ENCODE data around the gene RAB17. TPM values are rescaled to one million over a fixed set of nuclear protein-coding genes. Genes with fewer than 3 reads are reported as not detected.

Gene RAB17
- total RNA-seq, 1 experiment from 2014 or later, result 41.8 TPM

DNA sequence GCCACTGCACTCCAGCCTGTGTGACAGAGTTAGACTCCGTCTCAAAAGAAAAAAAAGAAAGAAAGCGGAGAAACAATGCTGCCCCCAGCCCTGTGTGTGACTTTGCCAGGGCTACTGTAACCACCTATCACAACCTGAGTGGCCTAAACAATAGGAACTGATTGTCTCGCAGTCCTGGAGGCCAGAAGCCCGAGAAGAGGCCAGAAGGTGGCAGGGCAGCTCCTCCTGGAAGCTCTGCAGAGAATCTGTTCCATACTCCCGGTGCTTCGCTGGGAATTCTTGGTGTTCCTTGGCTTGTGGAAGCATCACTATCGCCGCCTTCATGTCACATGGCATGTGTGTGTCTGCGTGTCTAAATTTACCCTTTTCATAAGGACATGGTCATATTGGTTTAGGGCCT lies 14.4 kb upstream of the RAB17 start:
- ATAC-seq, result peak; percentile 81

DNA sequence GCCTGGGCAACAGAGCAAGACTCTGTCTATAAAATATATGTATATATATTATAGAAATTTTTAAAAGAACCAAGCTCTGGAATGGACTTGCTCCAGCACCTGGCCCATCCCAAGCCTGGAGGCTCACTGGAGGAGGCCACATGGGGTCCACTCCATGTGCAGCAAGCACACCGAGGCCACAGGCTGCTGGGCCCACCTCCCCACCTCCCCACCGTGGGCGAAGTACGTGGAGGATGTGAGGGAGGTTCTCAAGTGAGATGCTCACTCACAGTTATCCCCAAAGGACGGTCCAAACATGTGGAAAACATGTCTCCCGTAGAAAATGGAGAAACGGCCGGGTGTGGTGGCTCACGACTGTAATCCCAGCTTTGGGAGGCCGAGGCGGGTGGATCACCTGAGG lies 13.9 kb upstream of the RAB17 start:
- POLR2A ChIA-PET, result no interaction called here
- RAD21 ChIA-PET (ENCODE audit: low non-redundant PET in 1 of 2, low total read pairs in 2 of 2, uncharacterized antibody in 2 of 2, unreplicated experiment in 2 of 2), result no interaction called here
- Histone ChIP-seq H3K4me3 (replicated peaks in 1 of 2; ENCODE audit: low read depth in 1 of 2, low read length in 2 of 2) (no peak overlapping the region), H3K9ac (ENCODE audit: low read length) (no peak overlapping the region), H4K20me1 (ENCODE audit: insufficient read depth) (no peaks in the 10 kb centered on the region), H3K27ac (ENCODE audit: low read depth, low read length) (no peak overlapping the region), H3K36me3 (ENCODE audit: control insufficient read depth in 1 of 2, insufficient read depth in 2 of 2, low read length in 2 of 2) (no peaks in the 10 kb centered on the region), H3K9me2 (ENCODE audit: insufficient read depth) (no peaks in the 10 kb centered on the region), H3K9me3 (ENCODE audit: control insufficient read depth in 1 of 2, insufficient read depth in 1 of 2, low read depth in 1 of 2, low read length in 2 of 2) (no peaks in the 10 kb centered on the region), H3K4me2 (ENCODE audit: low read length) (no peak overlapping the region), H2AFZ (ENCODE audit: low read depth, low read length, poor library complexity, severe bottlenecking) (no peak overlapping the region), H3K79me2 (ENCODE audit: insufficient read depth, low read length) (no peaks in the 10 kb centered on the region), H3K4me1 (ENCODE audit: control insufficient read depth in 1 of 2, insufficient read depth in 2 of 2, low read length in 2 of 2) (no peaks in the 10 kb centered on the region), H3K27me3 (ENCODE audit: insufficient read depth, low read length) (no peaks in the 10 kb centered on the region)
- BruUV-seq (replicated peaks), result no TSS peak
- no peak for DNase-seq (ENCODE audit: low read depth, low spot score)
- CTCF ChIA-PET, result interaction anchor here (0.8 kb wide), 2 partner anchors 32 to 170 kb away, joined by 5 read pairs; no protein-coding TSS in a partner anchor
- ATAC-seq, result no peak
- intact Hi-C loops (cut with micrococcal nuclease), result no loop called here
- TF ChIP-seq, protein P1, sequence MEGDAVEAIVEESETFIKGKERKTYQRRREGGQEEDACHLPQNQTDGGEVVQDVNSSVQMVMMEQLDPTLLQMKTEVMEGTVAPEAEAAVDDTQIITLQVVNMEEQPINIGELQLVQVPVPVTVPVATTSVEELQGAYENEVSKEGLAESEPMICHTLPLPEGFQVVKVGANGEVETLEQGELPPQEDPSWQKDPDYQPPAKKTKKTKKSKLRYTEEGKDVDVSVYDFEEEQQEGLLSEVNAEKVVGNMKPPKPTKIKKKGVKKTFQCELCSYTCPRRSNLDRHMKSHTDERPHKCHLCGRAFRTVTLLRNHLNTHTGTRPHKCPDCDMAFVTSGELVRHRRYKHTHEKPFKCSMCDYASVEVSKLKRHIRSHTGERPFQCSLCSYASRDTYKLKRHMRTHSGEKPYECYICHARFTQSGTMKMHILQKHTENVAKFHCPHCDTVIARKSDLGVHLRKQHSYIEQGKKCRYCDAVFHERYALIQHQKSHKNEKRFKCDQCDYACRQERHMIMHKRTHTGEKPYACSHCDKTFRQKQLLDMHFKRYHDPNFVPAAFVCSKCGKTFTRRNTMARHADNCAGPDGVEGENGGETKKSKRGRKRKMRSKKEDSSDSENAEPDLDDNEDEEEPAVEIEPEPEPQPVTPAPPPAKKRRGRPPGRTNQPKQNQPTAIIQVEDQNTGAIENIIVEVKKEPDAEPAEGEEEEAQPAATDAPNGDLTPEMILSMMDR (IDR thresholded peaks at IDR 0.05 in 2 of 3, conservative IDR thresholded peaks at IDR 0.05 in 1 of 3; ENCODE audit: borderline replicate concordance in 1 of 3, insufficient read depth in 1 of 3, low read depth in 2 of 3, low read length in 2 of 3), result no peak
- TF ChIP-seq RAD21 (IDR thresholded peaks at IDR 0.05; ENCODE audit: low read depth) (no peak), POLR2AphosphoS5 (IDR thresholded peaks at IDR 0.05; ENCODE audit: low read depth, low read length) (no peak), CBX3 (IDR thresholded peaks at IDR 0.05; ENCODE audit: low read depth) (no peak)
- TF ChIP-seq, protein P2, sequence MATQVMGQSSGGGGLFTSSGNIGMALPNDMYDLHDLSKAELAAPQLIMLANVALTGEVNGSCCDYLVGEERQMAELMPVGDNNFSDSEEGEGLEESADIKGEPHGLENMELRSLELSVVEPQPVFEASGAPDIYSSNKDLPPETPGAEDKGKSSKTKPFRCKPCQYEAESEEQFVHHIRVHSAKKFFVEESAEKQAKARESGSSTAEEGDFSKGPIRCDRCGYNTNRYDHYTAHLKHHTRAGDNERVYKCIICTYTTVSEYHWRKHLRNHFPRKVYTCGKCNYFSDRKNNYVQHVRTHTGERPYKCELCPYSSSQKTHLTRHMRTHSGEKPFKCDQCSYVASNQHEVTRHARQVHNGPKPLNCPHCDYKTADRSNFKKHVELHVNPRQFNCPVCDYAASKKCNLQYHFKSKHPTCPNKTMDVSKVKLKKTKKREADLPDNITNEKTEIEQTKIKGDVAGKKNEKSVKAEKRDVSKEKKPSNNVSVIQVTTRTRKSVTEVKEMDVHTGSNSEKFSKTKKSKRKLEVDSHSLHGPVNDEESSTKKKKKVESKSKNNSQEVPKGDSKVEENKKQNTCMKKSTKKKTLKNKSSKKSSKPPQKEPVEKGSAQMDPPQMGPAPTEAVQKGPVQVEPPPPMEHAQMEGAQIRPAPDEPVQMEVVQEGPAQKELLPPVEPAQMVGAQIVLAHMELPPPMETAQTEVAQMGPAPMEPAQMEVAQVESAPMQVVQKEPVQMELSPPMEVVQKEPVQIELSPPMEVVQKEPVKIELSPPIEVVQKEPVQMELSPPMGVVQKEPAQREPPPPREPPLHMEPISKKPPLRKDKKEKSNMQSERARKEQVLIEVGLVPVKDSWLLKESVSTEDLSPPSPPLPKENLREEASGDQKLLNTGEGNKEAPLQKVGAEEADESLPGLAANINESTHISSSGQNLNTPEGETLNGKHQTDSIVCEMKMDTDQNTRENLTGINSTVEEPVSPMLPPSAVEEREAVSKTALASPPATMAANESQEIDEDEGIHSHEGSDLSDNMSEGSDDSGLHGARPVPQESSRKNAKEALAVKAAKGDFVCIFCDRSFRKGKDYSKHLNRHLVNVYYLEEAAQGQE (IDR thresholded peaks at IDR 0.05; ENCODE audit: low read depth), result no peak

More for the DNA sequence above, 14.4 kb upstream of the RAB17 start:
- H3K36me3 ChIP-seq (ENCODE audit: control insufficient read depth in 1 of 2, insufficient read depth in 2 of 2, low read length in 2 of 2), result no peaks in the 10 kb centered on the region
- intact Hi-C loops (cut with micrococcal nuclease), result no loop called here
- no peak overlapping the region for H3K9ac ChIP-seq (ENCODE audit: low read length)
- no peaks in the 10 kb centered on the region for H3K9me3 ChIP-seq (ENCODE audit: control insufficient read depth in 1 of 2, insufficient read depth in 1 of 2, low read depth in 1 of 2, low read length in 2 of 2)
- ChIA-PET RAD21 (ENCODE audit: low non-redundant PET in 1 of 2, low total read pairs in 2 of 2, uncharacterized antibody in 2 of 2, unreplicated experiment in 2 of 2) (no interaction called here), CTCF (interaction anchor here (0.8 kb wide), 2 partner anchors 33 to 170 kb away, joined by 5 read pairs; no protein-coding TSS in a partner anchor), POLR2A (interaction anchor here (0.6 kb wide), 1 partner anchor 14 kb away, joined by 3 read pairs; the partner anchor contains the start of gene RAB17)
- no peak overlapping the region for H3K4me3 ChIP-seq (replicated peaks in 1 of 2; ENCODE audit: low read depth in 1 of 2, low read length in 2 of 2)
- H3K4me1 ChIP-seq (ENCODE audit: control insufficient read depth in 1 of 2, insufficient read depth in 2 of 2, low read length in 2 of 2), result no peaks in the 10 kb centered on the region
- no peaks in the 10 kb centered on the region for H3K9me2 ChIP-seq (ENCODE audit: insufficient read depth)
- H3K79me2 ChIP-seq (ENCODE audit: insufficient read depth, low read length), result no peaks in the 10 kb centered on the region
- H3K27ac ChIP-seq (ENCODE audit: low read depth, low read length), result no peak overlapping the region
- DNase-seq (ENCODE audit: low read depth, low spot score), result peak; percentile 18
- no peaks in the 10 kb centered on the region for H4K20me1 ChIP-seq (ENCODE audit: insufficient read depth)
- no peak overlapping the region for H2AFZ ChIP-seq (ENCODE audit: low read depth, low read length, poor library complexity, severe bottlenecking)
- BruUV-seq (replicated peaks), result no TSS peak
- no peak overlapping the region for H3K4me2 ChIP-seq (ENCODE audit: low read length)
- H3K27me3 ChIP-seq (ENCODE audit: insufficient read depth, low read length), result no peaks in the 10 kb centered on the region
- TF ChIP-seq ZNF274 (IDR thresholded peaks at IDR 0.05; ENCODE audit: low read depth, low read length) (no peak), RAD21 (IDR thresholded peaks at IDR 0.05; ENCODE audit: low read depth) (peak; percentile 63)
- TF ChIP-seq, protein P1 (IDR thresholded peaks at IDR 0.05 in 2 of 3, conservative IDR thresholded peaks at IDR 0.05 in 1 of 3; ENCODE audit: borderline replicate concordance in 1 of 3, insufficient read depth in 1 of 3, low read depth in 2 of 3, low read length in 2 of 3), result peak; percentile 26 to 40 (median 32); a peak in 5 of 6 replicates
